Right renal cortex interstitium (tissue), 3 donors: ENCODE measurements around the gene VPREB1. TPM values are rescaled to one million over a fixed set of nuclear protein-coding genes. Genes with fewer than 3 reads are reported as not detected.
"Not testable (repeated sequence)": the region's sequence is repeated elsewhere in the genome, so short reads cannot be mapped to it uniquely, and the experiment has no call there.

ENCODE experiments used
- DNase-seq, 3 donors: peaks; one replicate each; pipeline ENCODE4 v3.0.0-alpha.2; 2013; ENCODE audit warnings: low read depth in 3 of 3, low spot score in 2 of 3
- polyA plus RNA-seq, 3 donors: library from polyadenylated mRNA; unstranded; fragments of 120-200 nt; gene quantifications; one replicate each; pipeline ENCODE4 v1.2.1, GENCODE V29; 2013; ENCODE audit not compliant: insufficient read length in 3 of 3

The VPREB1 gene
- polyA plus RNA-seq, 3 donors, result 0.28 TPM; not detected in 1

DNA sequence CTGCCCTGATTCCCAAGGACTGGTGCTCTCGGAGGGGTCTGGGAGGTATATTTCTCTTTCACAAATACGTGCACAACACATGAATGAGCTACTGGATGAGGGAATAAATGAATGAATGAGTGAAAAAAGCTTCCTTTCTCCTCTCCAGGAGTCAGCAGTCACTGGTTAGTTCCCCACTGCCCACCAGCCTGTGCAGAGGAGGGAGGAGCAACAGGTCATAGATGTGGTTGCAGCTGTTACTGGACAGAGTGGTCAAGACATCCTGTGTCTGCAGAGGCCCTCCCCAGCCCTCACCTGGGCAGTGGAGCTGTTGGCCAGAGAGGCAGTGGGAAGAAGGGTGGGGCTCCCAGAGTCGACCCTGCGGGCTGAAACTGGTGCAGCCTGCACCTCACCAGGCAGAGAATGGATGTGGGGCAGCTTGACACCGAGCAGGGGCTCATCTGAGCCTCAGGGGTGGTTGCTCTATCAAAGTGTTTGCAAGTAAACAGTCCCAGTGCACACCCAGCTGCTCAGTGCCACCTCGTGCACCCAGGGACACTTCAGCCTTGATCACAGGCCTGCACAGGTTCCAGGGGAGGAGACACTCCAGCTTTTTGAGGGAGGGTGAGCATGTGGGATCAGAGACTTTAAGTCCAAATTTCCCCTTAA, 1.4 kb upstream of the VPREB1 start:
- no peak for DNase-seq

GRCh38 chr22:22245256-22245909, 797 bp downstream of the VPREB1 start:
- no peak for DNase-seq

DNA sequence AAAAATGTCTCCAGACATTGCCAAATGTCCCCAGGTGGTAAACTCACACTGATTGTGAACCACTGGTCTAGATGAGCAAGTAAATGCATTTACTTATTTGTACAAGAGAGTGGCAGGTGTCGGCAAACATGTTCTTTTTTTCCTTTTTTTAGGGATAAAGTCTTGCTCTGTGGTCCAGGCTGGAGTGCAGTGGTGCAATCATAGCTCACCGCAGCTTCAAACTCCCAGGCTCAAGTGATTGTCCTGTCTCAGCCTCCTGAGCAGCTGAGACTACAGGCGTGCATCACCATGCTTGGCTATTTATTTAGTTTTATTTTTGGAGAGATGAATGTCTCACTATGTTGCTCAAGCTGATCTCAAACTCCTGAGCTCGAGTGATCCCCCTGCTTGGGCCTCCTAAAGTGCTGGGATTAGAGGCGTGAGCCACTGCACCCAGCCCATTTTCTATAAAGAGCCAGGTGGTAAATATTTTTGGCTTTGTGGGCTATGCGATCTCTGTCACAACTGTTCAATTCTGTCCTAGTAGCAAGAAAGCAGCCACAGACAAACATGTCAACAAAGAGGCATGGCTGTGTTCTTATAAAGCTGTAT, 1.4 kb downstream of the VPREB1 start:
- no peak for DNase-seq

DNA sequence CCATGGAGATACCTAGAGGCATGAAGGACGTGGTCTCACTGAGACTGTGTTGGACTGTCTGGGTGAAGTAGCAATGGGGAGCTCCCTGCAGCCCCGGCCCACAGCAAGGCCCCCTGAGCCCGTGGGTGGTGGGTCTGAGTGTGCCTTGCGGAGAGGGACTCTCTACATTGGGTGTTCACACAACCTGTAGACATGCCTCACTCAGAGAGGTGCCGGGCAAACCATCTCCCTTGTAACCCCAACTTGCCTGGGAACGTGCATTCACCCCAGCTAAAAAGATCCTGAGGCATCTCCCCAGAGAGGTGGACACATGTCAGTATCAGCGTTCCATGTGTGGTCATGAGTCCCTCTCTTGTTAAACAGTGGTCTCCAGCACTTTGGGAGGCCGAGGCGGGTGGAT, 2.1 kb downstream of the VPREB1 start:
- no peak for DNase-seq

- no peak for DNase-seq
These were observed 4.3 kb downstream of the VPREB1 start for GRCh38 chr22:22248878-22249277.

DNA sequence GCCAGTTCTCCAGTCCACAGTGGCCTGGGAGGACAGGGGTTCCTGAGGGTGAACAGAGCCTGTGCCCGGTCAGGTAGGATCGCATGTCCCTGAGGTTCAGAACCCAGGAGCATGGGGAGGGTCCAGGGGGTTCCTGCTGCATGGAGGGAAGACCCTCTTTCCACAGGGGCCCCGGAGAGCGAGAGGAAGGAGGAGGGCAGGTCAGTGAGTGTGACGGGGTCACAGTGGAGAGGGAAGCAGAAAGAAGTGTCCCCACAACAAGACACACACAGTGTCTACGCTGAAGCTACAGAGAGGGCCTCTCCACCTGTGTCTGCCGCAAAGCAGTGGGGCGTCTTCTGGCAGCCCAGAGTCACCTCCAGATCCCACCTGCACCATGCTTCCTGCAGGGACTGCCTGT, 6.1 kb downstream of the VPREB1 start:
- not testable (repeated sequence) for DNase-seq

DNA sequence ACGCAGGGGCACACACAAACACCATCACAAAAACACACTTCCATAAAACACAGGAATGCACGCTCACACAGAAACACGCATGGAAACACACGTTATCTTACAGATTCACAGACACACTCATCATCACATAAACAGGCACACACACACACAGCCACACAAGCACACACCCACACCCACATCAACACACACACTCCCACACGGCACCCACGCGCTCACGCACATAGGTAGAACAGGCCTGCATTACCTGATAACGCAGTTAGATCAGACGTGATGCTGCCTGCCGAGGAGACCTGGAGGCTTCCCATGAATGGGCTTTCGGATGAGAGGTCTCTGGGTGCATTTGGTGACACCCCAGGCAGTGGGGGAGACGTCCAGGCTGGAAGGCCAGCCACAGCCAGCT, 11.5 kb downstream of the VPREB1 start:
- not testable (repeated sequence) for DNase-seq

DNA sequence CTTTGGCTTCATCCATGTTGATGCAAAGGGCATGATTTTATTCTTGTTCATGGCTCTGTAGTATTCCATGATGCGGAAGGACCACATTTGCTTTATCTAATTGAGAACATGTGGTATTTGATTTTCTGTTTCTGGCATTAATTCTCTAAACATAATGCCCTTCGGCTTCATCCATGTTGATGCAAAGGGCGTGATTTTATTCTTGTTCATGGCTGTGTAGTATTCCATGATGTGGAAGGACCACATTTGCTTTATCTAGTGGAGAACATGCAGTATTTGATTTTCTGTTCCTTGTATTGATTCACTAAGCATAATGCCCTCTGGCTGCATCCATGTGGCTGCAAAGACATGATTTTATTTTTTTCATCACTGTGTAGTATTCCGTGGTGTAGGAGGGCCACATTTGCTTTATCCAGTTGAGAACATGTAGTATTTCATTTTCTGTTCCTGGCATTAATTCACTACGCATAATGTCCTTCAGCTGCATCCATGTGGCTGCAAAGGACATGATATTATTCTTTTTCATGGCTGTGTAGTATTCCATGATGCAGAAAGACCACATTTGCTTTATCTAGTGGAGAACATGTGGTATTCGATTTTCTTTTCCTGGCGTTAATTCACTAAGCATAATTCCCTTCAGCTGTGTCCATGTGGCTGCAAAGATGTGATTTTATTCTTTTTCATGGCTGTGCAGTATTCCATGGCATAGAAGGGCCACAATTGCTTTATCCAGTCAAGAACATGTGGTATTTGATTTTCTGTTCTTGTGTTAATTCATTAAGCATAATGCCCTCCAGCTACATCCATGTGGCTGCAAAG, 14.2 kb downstream of the VPREB1 start:
- not testable (repeated sequence) for DNase-seq

DNA sequence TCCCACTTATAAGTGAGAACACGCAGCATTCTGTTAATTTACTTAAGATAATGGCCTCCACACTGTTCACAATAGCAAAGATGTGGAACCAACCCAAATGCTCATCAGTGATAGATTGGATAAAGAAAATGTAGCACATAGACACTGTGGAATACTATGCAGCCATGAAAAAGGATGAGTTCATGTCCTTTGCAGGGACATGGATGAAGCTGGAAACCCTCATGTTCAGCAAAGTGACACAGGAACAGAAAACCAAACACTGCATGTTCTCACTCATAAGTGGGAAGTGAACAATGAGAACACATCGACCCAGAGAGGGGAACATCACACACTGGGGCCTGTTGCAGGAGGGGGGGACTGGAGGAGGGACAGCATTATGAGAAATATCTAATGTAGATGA, 15.6 kb downstream of the VPREB1 start:
- DNase-seq, result not testable (repeated sequence)

DNA sequence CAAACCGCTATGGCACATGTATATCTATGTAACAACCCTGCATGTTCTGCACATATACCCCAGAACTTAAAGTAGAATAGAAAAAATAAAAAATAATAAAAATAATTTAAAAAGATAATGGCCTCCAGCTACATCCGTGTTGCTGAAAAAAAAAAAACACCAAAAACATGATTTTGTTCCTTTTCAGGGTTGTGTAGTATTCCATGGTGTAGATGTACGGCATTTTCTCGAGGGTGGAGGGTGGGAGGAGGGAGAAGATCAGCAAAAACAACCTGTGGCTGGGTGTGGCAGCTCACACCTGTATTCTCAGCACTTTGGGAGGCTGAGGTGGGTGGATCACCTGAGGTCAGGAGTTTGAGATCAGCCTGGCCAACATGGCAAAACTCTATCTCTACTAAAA, 16.0 kb downstream of the VPREB1 start:
- DNase-seq, result not testable (repeated sequence)

- DNase-seq, result not testable (repeated sequence)
These were observed 17.9 kb downstream of the VPREB1 start for GRCh38 chr22:22262332-22263074.

DNA sequence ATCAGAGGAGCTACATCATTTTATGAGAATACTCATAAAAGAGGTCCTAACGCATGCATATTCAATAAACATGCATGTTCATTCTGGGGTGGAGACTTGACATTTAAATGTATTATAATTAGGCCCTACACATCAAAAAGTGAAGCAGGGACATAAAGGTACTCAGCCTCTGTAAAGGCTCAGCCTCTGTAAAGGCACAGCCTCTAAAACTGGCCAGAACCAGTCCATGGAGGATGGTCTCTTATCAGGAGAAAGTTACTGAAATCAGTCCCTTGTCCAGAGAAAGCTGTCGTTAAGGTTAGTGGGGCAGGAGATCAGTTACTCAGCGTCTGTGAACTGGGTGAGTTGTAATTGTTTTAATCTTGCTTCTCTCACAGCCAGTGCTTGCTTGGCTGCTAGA, 19.2 kb downstream of the VPREB1 start:
- not testable (repeated sequence) for DNase-seq

DNA sequence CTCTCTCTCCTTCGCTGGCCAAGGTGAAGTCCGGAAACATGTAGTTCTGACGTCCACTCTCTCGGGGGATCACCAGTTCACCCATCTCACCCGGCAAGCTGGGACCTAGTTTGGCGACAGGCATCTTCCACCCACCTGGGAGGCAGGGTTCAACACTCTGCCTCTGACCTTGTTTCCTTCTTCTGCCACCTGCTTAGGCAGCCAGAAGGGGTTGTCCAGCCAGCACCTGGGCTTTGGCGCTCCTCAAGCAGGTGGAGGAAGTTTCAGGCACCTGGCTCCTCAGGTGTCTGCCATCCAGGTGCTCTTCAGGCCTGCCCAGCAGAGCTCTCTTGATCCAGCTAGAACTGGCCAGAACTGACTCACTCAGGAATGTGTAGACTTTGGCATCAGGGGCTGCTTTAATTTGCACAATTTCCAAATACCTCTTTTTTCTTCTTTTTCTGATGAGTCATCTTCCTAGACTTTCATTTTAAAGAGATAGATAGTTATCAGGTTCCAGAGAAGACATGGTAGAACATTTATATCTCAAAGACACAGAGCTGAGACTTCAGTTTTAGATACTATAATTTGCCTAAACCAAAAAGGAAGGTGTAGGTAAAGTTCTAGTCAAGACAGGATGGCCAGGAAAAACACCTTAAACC, 25.6 kb downstream of the VPREB1 start:
- DNase-seq, result not testable (repeated sequence)

GRCh38 chr22:22277423-22277822, 32.8 kb downstream of the VPREB1 start:
- not testable (repeated sequence) for DNase-seq

DNA sequence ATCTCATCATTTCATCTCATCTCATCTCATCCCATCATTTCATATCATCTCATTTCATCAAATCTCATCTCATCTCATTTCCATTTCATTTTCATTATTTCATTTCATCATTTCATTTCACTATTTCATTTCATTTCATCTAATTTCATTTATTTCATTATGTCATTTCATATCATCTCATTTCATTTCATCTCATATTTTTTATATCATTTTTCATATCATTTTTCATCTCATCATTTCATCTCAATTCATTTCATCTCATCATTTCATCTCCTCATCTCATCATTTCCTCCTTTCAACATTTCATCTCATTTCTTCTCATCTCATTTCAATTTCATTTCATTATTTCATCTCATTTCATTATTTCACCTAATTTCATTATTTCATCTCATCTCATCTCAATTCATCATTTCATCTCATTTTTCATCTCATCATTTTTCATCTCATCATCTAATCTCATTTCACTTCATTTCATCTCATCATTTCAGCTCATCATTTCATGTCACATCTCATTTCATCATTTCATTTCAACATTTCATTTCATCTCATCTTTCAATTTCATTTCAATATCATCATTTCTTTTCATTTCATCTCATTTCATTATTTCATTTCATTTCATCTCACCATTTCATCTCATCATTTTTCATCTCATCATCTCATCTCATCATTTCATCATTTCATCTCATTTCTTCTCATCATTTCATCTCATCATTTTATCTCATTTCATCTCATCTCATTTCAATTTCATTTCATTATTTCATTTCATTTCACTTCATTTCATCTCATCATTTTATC, 40.6 kb downstream of the VPREB1 start:
- DNase-seq, result not testable (repeated sequence)

DNA sequence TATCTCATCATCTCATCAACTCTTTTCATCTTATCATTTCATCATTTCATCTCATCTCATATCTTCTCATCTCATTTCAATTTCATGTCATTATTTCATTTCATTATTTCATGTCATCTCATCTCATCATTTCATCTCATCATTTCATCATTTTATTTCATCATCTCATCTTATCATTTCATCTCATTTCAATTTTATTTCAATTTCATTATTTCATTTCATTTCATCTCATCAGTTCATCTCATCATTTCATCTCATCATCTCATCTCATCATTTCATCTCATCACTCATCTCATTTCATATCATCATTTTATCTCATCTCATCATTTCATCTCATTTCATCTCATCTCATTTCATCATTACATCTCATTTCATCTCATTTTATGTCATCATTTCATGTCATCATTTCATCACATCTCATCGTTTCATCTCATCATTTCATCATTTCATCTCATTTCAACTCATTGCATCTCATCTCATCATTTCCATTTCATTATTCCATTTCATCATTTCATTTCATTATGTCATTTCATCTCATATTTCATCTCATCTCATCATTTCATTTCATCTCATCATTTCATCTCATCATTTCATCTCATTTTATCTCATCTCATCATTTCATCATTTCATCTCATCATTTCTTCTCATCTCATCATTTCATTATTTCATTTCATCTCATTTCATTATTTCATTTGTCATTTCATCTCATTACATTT, 42.0 kb downstream of the VPREB1 start:
- DNase-seq, result not testable (repeated sequence)

DNA sequence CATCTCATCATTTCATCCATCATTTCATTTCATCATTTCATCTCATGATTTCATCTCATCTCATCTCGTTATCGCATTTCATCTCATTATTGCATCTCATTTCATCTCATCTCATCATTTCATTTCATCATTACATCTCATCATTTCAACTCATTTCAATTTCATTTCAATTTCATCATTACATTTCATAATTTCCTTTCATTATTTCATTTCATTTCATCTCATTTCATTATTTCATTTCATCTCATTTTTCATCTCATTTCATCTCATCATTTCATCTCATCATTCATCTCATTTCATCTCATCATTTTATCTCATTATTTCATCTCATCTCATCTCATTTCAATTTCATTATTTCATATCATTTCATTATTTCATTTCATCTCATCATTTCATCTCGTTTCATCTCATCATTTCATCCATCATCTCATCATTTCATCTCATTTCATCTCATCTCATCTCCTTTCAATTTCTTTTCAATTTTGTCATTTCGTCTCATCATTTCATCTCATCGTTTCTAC, 42.6 kb downstream of the VPREB1 start:
- not testable (repeated sequence) for DNase-seq

GRCh38 chr22:22289666-22290065, 45.1 kb downstream of the VPREB1 start:
- DNase-seq, result not testable (repeated sequence)
